GM12874 (cell line): ENCODE results near the gene FOXS1.

Experiments
- TF ChIP-seq, protein P1 (sequence below): IDR thresholded peaks from 2 replicates; pipeline ENCODE4 v1.5.1; 2011; ENCODE audit warnings: low read depth, mild to moderate bottlenecking, control low read depth, low read length, moderate library complexity; ENCODE audit not compliant: insufficient read depth

Gene FOXS1

DNA sequence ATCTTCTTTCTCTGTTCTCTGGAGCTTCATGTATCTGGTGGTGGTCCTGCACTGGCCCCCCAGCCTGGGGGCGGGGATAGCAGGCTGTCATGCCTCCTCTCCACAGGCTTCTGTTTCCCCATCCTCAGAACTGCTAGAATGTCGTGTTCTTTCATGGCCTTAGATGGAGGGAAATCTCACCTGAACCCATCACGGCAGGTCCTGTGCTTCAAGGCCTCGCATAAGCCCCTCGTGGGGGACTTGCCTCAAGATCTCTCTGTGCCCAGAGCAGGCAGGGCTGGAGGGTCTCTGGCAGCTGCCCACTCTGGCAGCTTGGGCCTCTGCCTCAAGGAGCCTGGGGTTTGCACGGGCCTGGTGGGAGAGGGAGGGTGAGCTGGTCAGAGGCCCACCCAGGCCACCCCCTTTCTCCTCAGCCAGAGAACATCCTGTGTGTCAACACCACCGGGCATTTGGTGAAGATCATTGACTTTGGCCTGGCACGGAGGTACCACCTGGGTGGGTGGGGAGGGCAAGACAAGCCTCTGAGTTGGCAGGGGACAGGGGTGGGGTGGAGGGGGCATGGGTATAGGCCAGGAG is 14.9 kb downstream of the FOXS1 start:
- TF ChIP-seq, protein P1, sequence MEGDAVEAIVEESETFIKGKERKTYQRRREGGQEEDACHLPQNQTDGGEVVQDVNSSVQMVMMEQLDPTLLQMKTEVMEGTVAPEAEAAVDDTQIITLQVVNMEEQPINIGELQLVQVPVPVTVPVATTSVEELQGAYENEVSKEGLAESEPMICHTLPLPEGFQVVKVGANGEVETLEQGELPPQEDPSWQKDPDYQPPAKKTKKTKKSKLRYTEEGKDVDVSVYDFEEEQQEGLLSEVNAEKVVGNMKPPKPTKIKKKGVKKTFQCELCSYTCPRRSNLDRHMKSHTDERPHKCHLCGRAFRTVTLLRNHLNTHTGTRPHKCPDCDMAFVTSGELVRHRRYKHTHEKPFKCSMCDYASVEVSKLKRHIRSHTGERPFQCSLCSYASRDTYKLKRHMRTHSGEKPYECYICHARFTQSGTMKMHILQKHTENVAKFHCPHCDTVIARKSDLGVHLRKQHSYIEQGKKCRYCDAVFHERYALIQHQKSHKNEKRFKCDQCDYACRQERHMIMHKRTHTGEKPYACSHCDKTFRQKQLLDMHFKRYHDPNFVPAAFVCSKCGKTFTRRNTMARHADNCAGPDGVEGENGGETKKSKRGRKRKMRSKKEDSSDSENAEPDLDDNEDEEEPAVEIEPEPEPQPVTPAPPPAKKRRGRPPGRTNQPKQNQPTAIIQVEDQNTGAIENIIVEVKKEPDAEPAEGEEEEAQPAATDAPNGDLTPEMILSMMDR = no peak

DNA sequence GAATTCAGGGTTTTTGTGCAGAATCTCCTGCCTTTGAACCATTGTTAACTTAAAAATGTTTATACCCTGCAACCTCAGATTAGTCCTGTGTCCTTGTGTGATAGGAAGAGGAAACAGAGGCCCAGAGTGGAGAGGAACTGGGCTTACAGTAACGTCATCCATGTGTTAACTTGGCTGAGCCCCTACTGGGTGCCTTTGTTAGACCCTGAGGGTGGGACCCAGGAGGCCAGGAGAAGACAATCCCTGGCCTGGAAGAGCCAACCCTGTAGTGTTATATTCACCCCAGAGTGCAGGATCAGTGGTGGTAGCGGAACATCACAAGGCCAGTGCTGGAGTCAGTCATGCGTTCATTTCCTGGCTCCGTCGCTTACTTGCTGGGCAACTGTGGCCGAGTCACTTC is 15.7 kb downstream of the FOXS1 start:
- TF ChIP-seq, protein P1 = no peak

DNA sequence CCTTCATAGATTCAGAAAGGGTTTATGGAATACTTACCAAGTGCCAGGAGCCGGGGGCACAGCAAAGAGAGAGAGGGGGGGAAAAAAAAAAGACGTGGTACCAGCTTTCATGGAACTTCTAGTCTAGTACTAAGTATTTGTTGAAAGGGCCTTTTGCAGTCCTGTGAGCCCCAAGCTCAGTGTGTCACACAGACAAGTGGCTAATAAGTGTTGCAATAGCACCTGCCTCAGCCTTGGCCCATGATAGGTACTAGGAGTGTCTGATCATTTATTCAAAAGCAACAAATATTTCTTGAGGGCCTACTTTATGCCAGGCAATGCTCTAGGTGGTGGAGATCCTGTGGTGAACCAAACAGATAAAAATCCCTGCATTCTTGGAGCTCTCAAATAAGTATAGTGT is 18.3 kb downstream of the FOXS1 start:
- TF ChIP-seq, protein P1 = no peak

DNA sequence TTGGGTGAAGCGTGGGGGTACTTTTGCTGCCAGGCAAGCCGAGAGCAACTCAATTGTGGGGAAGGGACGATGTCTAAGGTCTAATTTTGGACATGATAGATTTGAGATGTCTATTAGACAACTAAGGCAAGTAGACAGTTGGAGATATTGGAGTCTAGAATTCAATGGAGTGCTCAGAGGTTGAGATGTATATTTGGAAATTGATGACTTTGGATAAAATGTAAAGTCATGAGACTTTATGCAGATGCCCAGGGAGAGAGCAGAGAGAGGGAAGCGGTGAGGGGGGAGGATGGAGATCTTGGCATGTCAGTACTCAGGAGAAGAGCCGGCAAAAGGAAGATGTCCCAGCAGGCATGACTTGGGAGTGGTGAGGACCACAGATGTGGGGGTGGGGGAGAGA is 19.3 kb downstream of the FOXS1 start:
- TF ChIP-seq, protein P1 = no peak

DNA sequence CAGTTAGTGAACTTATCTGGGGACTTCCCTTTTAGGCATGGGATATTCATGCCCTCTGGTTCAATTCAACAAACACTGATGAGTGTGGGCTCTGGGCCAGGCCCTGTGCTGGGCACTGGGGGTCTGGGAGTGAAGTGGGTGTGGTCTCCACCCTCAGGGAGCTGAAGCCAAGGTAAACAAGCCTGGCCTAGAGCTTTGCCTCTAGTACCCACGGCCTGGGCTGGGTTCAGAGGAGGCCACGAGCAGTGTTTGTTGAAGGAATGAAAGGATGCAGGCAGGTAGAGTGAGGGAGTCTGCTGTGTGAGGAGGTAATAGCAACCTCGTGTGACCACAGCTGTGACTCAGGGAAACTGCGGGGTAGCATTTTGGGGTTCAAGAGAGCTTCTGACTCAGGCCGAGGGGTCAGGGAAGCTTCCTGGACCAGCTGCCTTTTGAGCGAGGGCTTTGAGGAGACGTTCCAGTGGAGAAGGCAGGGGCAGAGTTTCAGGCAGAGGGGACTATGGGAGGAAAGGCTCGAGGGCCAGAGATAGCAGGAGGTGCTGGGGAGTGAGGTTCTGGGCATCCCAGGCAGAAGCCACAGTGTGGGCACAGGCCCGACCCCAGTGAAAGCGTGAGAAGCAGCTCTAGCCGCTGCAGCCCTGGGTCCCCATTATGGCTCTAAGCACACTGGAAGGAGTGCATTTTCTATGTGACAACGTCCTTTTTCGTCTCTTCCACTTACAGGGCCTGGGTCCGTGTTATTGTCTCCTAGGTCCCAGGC is 20.7 kb downstream of the FOXS1 start:
- TF ChIP-seq, protein P1 = no peak

DNA sequence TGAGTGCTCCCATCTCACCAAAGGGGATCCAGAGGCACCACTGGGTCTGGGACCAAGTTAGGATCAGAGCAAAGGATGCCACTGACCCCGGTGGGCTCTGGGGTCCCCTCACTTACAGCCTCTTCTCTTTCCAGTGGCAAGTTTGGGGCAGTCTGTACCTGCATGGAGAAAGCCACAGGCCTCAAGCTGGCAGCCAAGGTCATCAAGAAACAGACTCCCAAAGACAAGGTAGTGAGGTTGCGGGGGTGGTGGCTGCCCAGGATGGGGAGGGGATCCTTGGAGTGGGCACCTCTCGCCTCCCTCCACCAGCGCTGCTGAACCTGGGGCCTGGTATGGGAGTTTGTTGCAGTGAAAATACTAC is 21.3 kb downstream of the FOXS1 start:
- TF ChIP-seq, protein P1 = no peak

DNA sequence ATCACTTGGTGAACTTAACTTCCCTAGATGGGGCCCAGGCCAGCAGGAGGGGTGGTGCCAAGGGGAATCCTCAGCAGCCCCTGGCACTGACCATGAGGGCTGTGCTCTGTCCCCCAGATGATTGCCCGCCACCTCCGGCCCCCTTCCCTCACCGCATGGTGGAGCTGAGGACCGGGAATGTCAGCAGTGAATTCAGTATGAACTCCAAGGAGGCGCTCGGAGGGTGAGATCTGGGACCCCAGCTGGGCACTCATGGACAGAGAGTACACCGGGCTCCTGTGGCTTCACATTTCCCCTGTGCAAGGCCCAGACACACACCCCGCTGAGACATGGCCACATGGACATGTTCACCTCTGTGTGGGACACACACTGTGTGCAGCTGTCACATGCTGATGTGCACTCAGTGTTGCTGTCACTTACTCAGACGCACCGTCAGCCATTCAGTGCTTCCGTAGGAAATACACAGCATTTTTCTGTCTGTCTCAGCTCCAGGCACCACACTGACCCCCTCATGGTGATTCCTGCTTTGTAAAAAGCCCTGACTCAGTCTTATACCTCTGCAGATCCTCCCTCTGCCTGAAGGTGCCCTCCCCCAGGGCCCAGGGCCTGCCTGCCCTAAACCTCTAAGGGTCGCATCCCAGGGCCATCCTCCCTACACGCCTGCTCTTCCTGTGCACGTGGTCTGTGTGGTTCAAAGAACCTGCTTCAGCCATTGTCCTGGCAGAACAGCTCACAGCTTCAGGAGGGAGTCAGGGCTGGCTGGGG is 21.9 kb downstream of the FOXS1 start:
- TF ChIP-seq, protein P1 = no peak
